GM10847 (cell line): ENCODE measurements around the gene CACNA1A.

Experiments used
- POLR2A ChIP-seq: IDR thresholded peaks from 2 replicates; pipeline ENCODE4 v1.6.1; 2011; ENCODE audit not compliant: insufficient read length; ENCODE audit errors: extremely low read depth

Gene CACNA1A

DNA sequence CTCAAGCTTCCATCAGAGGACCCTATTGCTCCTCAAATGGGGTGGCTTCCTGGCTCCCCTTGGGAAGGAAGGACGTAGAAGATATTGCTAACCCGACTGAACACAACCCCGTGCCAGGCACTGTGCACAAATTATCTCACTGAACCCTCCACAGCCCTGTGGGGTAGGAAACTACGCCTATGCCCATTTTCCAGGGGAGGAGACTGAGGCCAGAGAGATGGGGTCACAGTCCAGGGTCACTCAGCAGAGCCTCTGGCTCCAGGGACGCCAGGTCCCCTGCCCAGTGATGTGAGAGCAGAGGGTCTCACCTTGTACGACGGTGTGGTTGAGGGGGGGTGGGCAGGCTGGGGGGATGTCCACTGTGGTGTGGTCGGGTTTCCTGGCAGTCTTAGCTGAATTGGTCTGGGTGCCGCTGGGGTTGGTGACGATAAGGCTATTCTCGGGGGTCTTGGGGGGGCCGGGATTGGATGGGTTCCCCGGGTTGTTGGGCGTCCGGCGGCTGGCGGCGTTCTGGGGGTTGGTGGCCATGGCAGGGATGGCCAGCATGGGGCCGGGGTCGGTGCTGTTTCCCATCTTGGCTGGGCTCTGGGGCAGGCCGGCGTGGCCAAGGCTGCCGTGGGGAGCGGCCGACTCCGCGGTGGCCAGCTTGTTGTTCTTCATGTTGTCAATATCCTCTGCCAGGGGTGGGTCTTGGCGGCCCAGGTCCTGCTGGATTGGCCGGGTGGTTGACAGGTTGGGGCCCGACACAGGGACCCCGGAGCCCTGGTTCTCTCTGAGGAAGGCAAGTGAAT lies 219.9 kb downstream of the CACNA1A start:
- TF ChIP-seq POLR2A: no peak

DNA sequence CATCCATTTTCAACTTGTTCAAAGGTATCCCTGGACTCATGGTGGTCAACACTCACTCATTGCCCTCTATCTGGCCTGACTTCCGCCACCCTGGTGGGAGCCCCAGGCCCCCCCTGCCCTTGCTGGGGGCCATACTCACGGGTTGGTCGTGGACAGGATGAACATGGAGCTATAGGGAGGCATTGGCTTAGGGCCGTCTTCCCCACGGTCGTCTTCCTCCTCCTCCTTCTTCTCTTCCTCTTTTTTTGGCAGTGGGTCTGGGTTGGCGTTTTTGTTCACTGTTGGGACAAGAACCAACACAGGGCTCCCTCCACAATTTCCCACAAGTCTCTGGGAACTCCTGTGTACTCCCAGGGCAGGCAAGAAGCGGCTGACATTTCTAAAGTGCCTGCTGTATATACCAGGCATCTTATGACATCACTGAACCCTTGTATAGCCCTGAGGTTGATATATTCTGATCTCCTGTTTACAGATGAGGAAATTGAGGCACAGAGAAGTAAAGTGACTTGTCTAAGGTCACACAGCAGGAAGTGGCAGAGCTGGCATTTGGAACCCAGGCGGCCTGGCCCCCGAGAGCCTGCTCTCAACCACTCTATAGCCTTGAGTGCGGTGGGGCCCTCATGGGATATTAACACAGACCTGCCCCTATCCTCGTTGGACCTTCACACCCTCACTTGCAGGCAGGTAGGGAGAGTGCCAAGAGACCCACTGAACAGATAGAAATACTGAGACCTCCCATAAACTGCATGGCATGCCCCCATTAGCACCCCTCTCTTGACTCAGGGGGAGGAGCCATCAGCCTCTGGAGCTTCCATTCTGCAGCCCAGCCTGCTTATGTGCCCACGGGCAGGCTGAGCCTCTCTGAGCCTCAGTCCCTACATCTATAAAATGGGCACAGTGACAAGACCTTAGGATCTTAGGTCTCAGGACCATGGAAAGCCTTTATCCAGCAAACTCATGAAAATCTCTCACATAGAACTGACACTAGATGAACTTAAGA lies 221.1 kb downstream of the CACNA1A start:
- no peak for TF ChIP-seq POLR2A

GRCh38 chr19:13283871-13284270 lies 222.4 kb downstream of the CACNA1A start:
- no peak for TF ChIP-seq POLR2A

GRCh38 chr19:13282486-13283065 lies 223.7 kb downstream of the CACNA1A start:
- TF ChIP-seq POLR2A: no peak

- no peak for TF ChIP-seq POLR2A
These were observed 224.6 kb downstream of the CACNA1A start for GRCh38 chr19:13281567-13282291.

DNA sequence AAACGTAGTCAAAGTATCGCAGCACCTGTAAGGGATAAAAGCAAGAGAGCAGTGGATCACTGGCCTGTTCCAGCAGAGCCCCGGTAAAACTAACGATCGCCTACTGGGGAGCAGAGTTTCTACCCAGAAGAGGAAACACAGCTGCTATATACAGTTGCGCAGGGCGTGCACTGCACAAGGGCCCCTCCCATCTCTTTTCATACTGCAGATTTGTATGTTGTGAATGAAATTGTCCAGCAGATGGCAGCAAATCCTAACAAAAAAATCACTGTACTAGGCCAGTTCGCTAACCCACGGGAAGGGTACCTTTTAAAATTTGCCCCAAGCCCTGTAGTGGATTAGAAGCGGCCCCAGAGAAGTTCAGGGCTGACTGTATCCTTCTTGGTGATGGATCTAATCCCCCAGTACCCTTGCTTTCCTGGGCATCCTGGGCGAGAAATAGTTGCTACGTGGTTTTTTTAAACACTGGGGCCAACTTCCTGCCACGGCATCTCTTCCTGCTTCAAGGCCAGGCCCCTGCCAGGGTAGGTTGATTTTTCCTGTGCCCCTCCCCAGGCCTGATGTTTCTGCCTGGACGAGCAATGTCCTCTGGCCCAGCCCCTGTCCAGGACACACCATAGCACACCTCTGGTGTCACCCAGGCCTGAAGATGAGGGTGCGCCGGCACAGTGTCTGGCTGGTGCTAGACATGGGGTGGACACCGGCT lies 229.0 kb downstream of the CACNA1A start:
- no peak for TF ChIP-seq POLR2A

- no peak for TF ChIP-seq POLR2A
These were observed 231.1 kb downstream of the CACNA1A start for GRCh38 chr19:13275016-13275722.

DNA sequence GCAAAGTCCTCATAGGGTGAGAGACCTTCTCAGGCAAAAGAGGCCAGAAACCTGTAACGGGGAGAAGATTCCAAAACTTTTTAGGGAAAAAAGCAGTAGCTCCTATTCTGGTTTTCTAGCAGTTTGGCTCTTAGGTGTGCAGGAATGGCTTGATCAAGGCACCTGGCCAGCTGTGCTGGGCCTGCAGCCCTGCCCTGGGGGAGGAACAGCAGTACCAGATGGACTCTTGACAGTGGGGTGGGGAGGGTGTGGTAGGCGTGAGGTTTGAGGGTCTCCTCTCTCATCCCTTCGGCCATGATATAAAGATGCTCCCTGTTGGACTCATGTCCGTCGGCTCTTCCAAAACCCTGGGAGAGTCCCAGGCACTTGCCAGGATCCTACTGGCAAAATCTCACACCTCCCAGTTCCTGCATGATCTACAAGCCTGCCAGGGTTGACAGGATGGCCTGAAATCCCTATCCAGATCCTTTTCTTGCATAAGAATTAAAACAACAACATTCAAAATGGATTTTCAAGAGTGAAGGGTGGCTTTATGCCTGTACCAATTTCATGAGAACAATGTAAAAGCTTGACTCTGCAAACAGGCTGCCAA lies 235.7 kb downstream of the CACNA1A start:
- TF ChIP-seq POLR2A: no peak

DNA sequence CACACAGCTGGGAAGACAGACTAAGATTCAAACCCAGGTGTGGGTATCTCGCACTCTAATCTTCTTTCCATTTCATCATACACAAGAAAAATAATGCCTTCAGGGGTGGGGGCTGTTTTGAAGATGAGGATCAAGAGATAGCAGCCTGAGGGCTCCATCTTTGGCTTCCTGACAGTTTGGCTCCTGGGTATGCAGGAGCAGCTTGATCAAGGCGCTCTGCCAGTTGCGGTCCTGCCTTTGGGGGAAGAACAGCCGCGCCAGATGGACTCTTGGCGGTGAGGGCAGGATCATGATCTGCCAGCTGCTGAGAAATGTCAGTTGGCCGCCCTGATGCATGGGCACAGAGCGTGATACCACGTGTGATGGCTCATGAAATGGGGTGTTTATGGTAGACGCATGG lies 236.9 kb downstream of the CACNA1A start:
- TF ChIP-seq POLR2A: no peak

DNA sequence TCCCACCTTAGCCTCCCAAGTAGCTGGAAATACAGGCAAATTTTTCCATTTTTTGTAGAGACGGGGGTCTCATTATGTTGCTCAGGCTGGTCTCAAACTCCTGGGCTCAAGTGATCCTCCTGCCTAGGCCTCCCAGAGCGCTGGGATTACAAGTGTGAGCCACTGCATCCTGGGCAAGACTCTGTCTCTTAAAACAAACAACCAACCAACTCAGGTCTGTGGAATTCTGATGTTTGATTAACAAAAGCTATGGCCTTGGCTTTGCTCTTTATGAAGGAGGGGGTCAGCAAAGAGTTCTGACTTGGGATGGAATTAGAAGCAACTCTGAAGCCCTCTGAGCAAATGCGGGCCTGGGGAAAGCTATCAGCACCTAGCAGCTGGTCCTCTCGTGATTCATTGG lies 238.4 kb downstream of the CACNA1A start:
- no peak for TF ChIP-seq POLR2A

- no peak for TF ChIP-seq POLR2A
These were observed 239.1 kb downstream of the CACNA1A start for GRCh38 chr19:13267131-13267530.

GRCh38 chr19:13262450-13262849 lies 243.8 kb downstream of the CACNA1A start:
- TF ChIP-seq POLR2A: no peak

DNA sequence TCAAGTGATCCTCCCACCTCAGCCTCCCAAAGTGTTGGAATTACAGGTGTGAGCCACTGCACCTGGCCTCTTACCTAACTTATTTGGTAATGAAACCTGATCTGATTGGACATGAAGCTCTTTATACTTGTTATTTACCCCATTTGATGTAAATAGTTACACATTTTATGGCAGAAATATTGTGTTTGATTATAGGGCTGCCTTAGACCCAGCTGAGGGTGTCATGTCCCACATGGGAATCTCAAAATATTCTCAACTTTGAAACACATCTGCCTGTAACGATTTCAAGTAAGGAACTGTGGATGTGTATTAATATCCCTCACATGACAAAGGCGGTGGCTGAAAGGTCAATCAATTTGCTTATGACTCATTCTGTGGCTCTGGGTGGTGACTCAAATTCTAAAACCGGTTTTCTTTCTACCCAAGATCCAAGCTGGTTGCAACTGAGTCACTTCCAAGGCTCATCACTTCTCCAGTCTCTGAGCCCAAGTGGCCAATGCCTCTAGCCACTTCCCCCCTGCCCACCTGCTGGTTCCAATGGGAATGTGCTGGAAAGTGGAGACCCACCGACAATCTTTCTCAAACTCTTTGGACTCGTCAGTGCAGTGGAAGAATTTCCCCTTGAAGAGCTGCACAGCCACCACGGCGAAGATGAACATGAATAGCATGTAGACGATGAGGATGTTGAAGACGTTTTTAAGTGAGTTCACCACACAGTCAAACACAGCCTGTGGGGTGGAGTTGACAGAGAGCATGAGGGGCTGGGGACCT lies 245.2 kb downstream of the CACNA1A start:
- no peak for TF ChIP-seq POLR2A
